Measurements from ENCODE around the gene SRSF1. TPM values are rescaled to one million over a fixed set of nuclear protein-coding genes. Genes with fewer than 3 reads are reported as not detected.
A peak's percentile ranks its signal among the peaks of the same experiment; 100 is the strongest.

Gene SRSF1
- total RNA-seq, 1 donor, result 247 TPM

- H3K79me2 ChIP-seq (ENCODE audit: insufficient read depth, low read length), result no peaks in the 10 kb centered on the region
- no peak overlapping the region for H3K27ac ChIP-seq (ENCODE audit: low read depth, low read length)
- H4K20me1 ChIP-seq (ENCODE audit: insufficient read depth, low read length), result no peaks in the 10 kb centered on the region
- no peak overlapping the region for H3K4me2 ChIP-seq (ENCODE audit: insufficient read depth, low read length)
- DNase-seq (ENCODE audit: insufficient read length, low spot score, missing footprints), result peak; percentile 34
- H3K9me3 ChIP-seq (ENCODE audit: low read depth, low read length), result no peaks in the 10 kb centered on the region
- H3K4me1 ChIP-seq (ENCODE audit: insufficient read depth, low read length), result no peaks in the 10 kb centered on the region
- peaks cover 16% of the 10 kb centered on the region for H3K27me3 ChIP-seq (ENCODE audit: insufficient read depth, low read length)
- TF ChIP-seq CTCF (IDR thresholded peaks at IDR 0.05; ENCODE audit: extremely low read depth, low read depth, low read length), result no peak
- no peaks in the 10 kb centered on the region for H3K36me3 ChIP-seq (ENCODE audit: insufficient read depth, low read length)
- H2AFZ ChIP-seq (ENCODE audit: low read length), result no peak overlapping the region
- H3K4me3 ChIP-seq (ENCODE audit: insufficient read depth, low read length), result no peak overlapping the region
Observed at GRCh38 chr17:58041161-58041560, 34.1 kb upstream of the SRSF1 start.

- no peaks in the 10 kb centered on the region for H3K9me3 ChIP-seq (ENCODE audit: low read depth, low read length)
- no peaks in the 10 kb centered on the region for H3K36me3 ChIP-seq (ENCODE audit: insufficient read depth, low read length)
- H3K4me2 ChIP-seq (ENCODE audit: insufficient read depth, low read length), result no peak overlapping the region
- H2AFZ ChIP-seq (ENCODE audit: low read length), result no peak overlapping the region
- DNase-seq (ENCODE audit: insufficient read length, low spot score, missing footprints), result no peak
- H3K27ac ChIP-seq (ENCODE audit: low read depth, low read length), result no peak overlapping the region
- TF ChIP-seq CTCF (IDR thresholded peaks at IDR 0.05; ENCODE audit: extremely low read depth, low read depth, low read length), result no peak
- H3K4me3 ChIP-seq (ENCODE audit: insufficient read depth, low read length), result no peak overlapping the region
- H4K20me1 ChIP-seq (ENCODE audit: insufficient read depth, low read length), result no peaks in the 10 kb centered on the region
- H3K4me1 ChIP-seq (ENCODE audit: insufficient read depth, low read length), result no peaks in the 10 kb centered on the region
- H3K79me2 ChIP-seq (ENCODE audit: insufficient read depth, low read length), result no peaks in the 10 kb centered on the region
- peaks cover 15% of the 10 kb centered on the region for H3K27me3 ChIP-seq (ENCODE audit: insufficient read depth, low read length)
Observed at GRCh38 chr17:58040386-58040785, 33.3 kb upstream of the SRSF1 start.

GRCh38 chr17:58039975-58040374 is 32.9 kb upstream of the SRSF1 start:
- Histone ChIP-seq H3K79me2 (ENCODE audit: insufficient read depth, low read length) (no peaks in the 10 kb centered on the region), H3K27ac (ENCODE audit: low read depth, low read length) (no peak overlapping the region), H3K27me3 (ENCODE audit: insufficient read depth, low read length) (peaks cover 15% of the 10 kb centered on the region), H2AFZ (ENCODE audit: low read length) (no peak overlapping the region), H3K9me3 (ENCODE audit: low read depth, low read length) (no peaks in the 10 kb centered on the region), H3K36me3 (ENCODE audit: insufficient read depth, low read length) (no peaks in the 10 kb centered on the region), H4K20me1 (ENCODE audit: insufficient read depth, low read length) (no peaks in the 10 kb centered on the region), H3K4me3 (ENCODE audit: insufficient read depth, low read length) (no peak overlapping the region), H3K4me1 (ENCODE audit: insufficient read depth, low read length) (no peaks in the 10 kb centered on the region), H3K4me2 (ENCODE audit: insufficient read depth, low read length) (no peak overlapping the region)
- TF ChIP-seq CTCF (IDR thresholded peaks at IDR 0.05; ENCODE audit: extremely low read depth, low read depth, low read length), result no peak
- no peak for DNase-seq (ENCODE audit: insufficient read length, low spot score, missing footprints)

- Histone ChIP-seq H3K27ac (ENCODE audit: low read depth, low read length) (no peak overlapping the region), H3K27me3 (ENCODE audit: insufficient read depth, low read length) (peaks cover 3% of the 10 kb centered on the region), H4K20me1 (ENCODE audit: insufficient read depth, low read length) (no peaks in the 10 kb centered on the region), H3K9me3 (ENCODE audit: low read depth, low read length) (no peaks in the 10 kb centered on the region), H3K4me2 (ENCODE audit: insufficient read depth, low read length) (no peak overlapping the region), H3K36me3 (ENCODE audit: insufficient read depth, low read length) (no peaks in the 10 kb centered on the region), H3K4me3 (ENCODE audit: insufficient read depth, low read length) (no peak overlapping the region), H3K4me1 (ENCODE audit: insufficient read depth, low read length) (no peaks in the 10 kb centered on the region), H3K79me2 (ENCODE audit: insufficient read depth, low read length) (no peaks in the 10 kb centered on the region), H2AFZ (ENCODE audit: low read length) (no peak overlapping the region)
- no peak for DNase-seq (ENCODE audit: insufficient read length, low spot score, missing footprints)
- no peak for TF ChIP-seq CTCF (IDR thresholded peaks at IDR 0.05; ENCODE audit: extremely low read depth, low read depth, low read length)
Observed at GRCh38 chr17:58032691-58033415, 25.8 kb upstream of the SRSF1 start.
